Measurements from ENCODE around the gene FARP1.

GRCh38 chr13:98299966-98300350 lies 157.1 kb downstream of the FARP1 start:
- TF ChIP-seq FOXP4 (CRISPR knock-in tag; IDR thresholded peaks at IDR 0.05), result no peak
- no peak for TF ChIP-seq IRF2 (CRISPR knock-in tag; IDR thresholded peaks at IDR 0.05; ENCODE audit: borderline replicate concordance, low read depth)
- no peak for TF ChIP-seq CTCF (IDR thresholded peaks at IDR 0.05)
- no peak for TF ChIP-seq NR3C1 (CRISPR knock-in tag; conservative IDR thresholded peaks at IDR 0.05; ENCODE audit: low read depth)
- TF ChIP-seq AR (CRISPR knock-in tag; IDR thresholded peaks at IDR 0.05), result no peak
- no peak for TF ChIP-seq ZNF317 (CRISPR knock-in tag; IDR thresholded peaks at IDR 0.05; ENCODE audit: borderline replicate concordance, low read depth)
- TF ChIP-seq FOXK1 (CRISPR knock-in tag; IDR thresholded peaks at IDR 0.05), result no peak

Measured in WTC11 (cell line).